ENCODE data around the gene UNC45A. TPM values are rescaled to one million over a fixed set of nuclear protein-coding genes. Genes with fewer than 3 reads are reported as not detected.

The UNC45A gene
- total and polyA plus RNA-seq, 2 of the 13 experiments (the other 11 are each of a cell fraction or from before 2014, with no cell fraction given), result 33.8 to 39.7 TPM

GRCh38 chr15:90994417-90995311 is 59.6 kb downstream of the UNC45A start, which contains the start of gene PRC1 (continued):
- TF ChIP-seq ZNF660 (CRISPR knock-in tag; IDR thresholded peaks at IDR 0.05; ENCODE audit: borderline replicate concordance, low read depth) (no peak), ZFP36L1 (CRISPR knock-in tag; IDR thresholded peaks at IDR 0.05) (peak; percentile 87; the same call in 1 of the 2 replicates), ZNF160 (CRISPR knock-in tag; IDR thresholded peaks at IDR 0.05) (0 out of 2 replicates have a peak, but pooled peaks have one; percentile 59), ZNF274 (CRISPR knock-in tag; IDR thresholded peaks at IDR 0.05) (0 out of 2 replicates have a peak, but pooled peaks have one; percentile 56), CHD2 (IDR thresholded peaks at IDR 0.05; ENCODE audit: low read depth, low read length) (peak; percentile 90), HNRNPK (IDR thresholded peaks at IDR 0.05; ENCODE audit: low read depth, low read length, poor library complexity, severe bottlenecking) (peak; percentile 33), ZNF709 (CRISPR knock-in tag; IDR thresholded peaks at IDR 0.05) (0 out of 2 replicates have a peak, but pooled peaks have one; percentile 58), ZNF644 (CRISPR knock-in tag; IDR thresholded peaks at IDR 0.05; ENCODE audit: low read depth) (no peak), FOXM1 (CRISPR knock-in tag; IDR thresholded peaks at IDR 0.05) (peak; percentile 96), TGIF2 (CRISPR knock-in tag; IDR thresholded peaks at IDR 0.05) (peak; percentile 81; the same call in 1 of the 2 replicates), KAT7 (CRISPR knock-in tag; IDR thresholded peaks at IDR 0.05; ENCODE audit: borderline replicate concordance) (peak; percentile 67; the same call in 1 of the 2 replicates), ZNF574 (CRISPR knock-in tag; IDR thresholded peaks at IDR 0.05) (peak; percentile 74; the same call in 1 of the 2 replicates), YEATS4 (CRISPR knock-in tag; IDR thresholded peaks at IDR 0.05; ENCODE audit: borderline replicate concordance) (peak; percentile 90), ZNF589 (CRISPR knock-in tag; conservative IDR thresholded peaks at IDR 0.05) (peak; percentile 76; the same call in 1 of the 2 replicates), ZNF136 (CRISPR knock-in tag; IDR thresholded peaks at IDR 0.05; ENCODE audit: low read depth) (no peak), TBX2 (CRISPR knock-in tag; IDR thresholded peaks at IDR 0.05; ENCODE audit: borderline replicate concordance) (peak; percentile 87), ZNF275 (CRISPR knock-in tag; IDR thresholded peaks at IDR 0.05; ENCODE audit: borderline replicate concordance) (peak; percentile 87; the same call in 1 of the 2 replicates), BHLHE40 (IDR thresholded peaks at IDR 0.05; ENCODE audit: low read length) (0 out of 2 replicates have a peak, but pooled peaks have one; percentile 31), KMT2B (CRISPR knock-in tag; IDR thresholded peaks at IDR 0.05) (peak; percentile 96), IRX3 (CRISPR knock-in tag; IDR thresholded peaks at IDR 0.05; ENCODE audit: borderline replicate concordance, low read depth) (peak; percentile 94), ZNF335 (CRISPR knock-in tag; IDR thresholded peaks at IDR 0.05) (no peak)
- TF ChIP-seq, protein P1, sequence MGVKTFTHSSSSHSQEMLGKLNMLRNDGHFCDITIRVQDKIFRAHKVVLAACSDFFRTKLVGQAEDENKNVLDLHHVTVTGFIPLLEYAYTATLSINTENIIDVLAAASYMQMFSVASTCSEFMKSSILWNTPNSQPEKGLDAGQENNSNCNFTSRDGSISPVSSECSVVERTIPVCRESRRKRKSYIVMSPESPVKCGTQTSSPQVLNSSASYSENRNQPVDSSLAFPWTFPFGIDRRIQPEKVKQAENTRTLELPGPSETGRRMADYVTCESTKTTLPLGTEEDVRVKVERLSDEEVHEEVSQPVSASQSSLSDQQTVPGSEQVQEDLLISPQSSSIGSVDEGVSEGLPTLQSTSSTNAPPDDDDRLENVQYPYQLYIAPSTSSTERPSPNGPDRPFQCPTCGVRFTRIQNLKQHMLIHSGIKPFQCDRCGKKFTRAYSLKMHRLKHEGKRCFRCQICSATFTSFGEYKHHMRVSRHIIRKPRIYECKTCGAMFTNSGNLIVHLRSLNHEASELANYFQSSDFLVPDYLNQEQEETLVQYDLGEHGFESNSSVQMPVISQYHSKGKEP (CRISPR knock-in tag; IDR thresholded peaks at IDR 0.05), result no peak
- TF ChIP-seq, protein P2, sequence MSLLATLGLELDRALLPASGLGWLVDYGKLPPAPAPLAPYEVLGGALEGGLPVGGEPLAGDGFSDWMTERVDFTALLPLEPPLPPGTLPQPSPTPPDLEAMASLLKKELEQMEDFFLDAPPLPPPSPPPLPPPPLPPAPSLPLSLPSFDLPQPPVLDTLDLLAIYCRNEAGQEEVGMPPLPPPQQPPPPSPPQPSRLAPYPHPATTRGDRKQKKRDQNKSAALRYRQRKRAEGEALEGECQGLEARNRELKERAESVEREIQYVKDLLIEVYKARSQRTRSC (CRISPR knock-in tag; IDR thresholded peaks at IDR 0.05; ENCODE audit: low read depth), result no peak

All from HepG2 (cell line).